SK-N-SH (cell line): Measurements from ENCODE around the gene PRRC2A.

Experiments
- CTCF ChIP-seq: fragments of 200-600 bp; sonication (generic); IDR thresholded peaks from 2 replicates; pipeline ENCODE4 v1.6.1; 2017; ENCODE audit warnings: antibody characterized with exemption, mild to moderate bottlenecking, moderate library complexity
- EZH2phosphoT487 ChIP-seq: fragments of 200-600 bp; sonication (generic); IDR thresholded peaks from 2 replicates; pipeline ENCODE4 v1.6.1; 2017; ENCODE audit warnings: low read depth, mixed run types, mild to moderate bottlenecking, antibody characterized with exemption, moderate library complexity, borderline replicate concordance
- GATA2 ChIP-seq: sonication (generic); formaldehyde crosslinking; IDR thresholded peaks from 2 replicates; pipeline ENCODE4 v1.5.0; 2020; ENCODE audit warnings: mild to moderate bottlenecking, missing genetic modification reagents

- TF ChIP-seq CTCF (no peak), GATA2 (CRISPR knock-in tag) (no peak), EZH2phosphoT487 (no peak)
Observed at GRCh38 chr6:31661262-31662123, 41.0 kb downstream of the PRRC2A start.
